Measurements from ENCODE around the gene CDKN1C.

Gene CDKN1C

GRCh38 chr11:2913776-2914175 lies 28.2 kb upstream of the CDKN1C start:
- WGBS (ENCODE audit: extremely low coverage, insufficient coverage, insufficient read length), result no CpG with 5 or more reads among the region's 9 CpGs
- Histone ChIP-seq H3K27me3 (ENCODE audit: insufficient read depth, low read length) (no peaks in the 10 kb centered on the region), H2BK5ac (ENCODE audit: low read depth, low read length, poor library complexity) (no peak overlapping the region), H2BK120ac (ENCODE audit: insufficient read depth, low read length, poor library complexity) (no peak overlapping the region), H3K79me2 (ENCODE audit: control insufficient read depth, insufficient read depth, low read length, poor library complexity) (no peaks in the 10 kb centered on the region), H3K4me1 (ENCODE audit: control insufficient read depth in 1 of 2, insufficient read depth in 2 of 2, low read length in 2 of 2) (peaks cover 14 to 18% of the 10 kb centered on the region in 2 experiments), H2AK5ac (ENCODE audit: low read length) (peak overlapping the region; percentile 13), H3K27ac (ENCODE audit: low read depth, low read length) (no peak overlapping the region), H3K4ac (ENCODE audit: low read depth, low read length) (no peak overlapping the region), H3K4me2 (ENCODE audit: low read length) (no peak overlapping the region), H3K23ac (ENCODE audit: low read length) (no peak overlapping the region), H3K14ac (ENCODE audit: low read length) (no peak overlapping the region), H3K79me1 (ENCODE audit: low read length) (peaks cover 3% of the 10 kb centered on the region), H3K36me3 (ENCODE audit: control insufficient read depth in 1 of 2, insufficient read depth in 2 of 2, low read length in 2 of 2) (no peaks in the 10 kb centered on the region), H3K9me3 (ENCODE audit: insufficient read depth, low read depth, low read length) (no peaks in the 10 kb centered on the region), H4K12ac (ENCODE audit: low read depth, low read length) (no peak overlapping the region), H4K8ac (ENCODE audit: low read depth, low read length) (no peak overlapping the region), H3K18ac (ENCODE audit: low read length) (no peak overlapping the region), H2AFZ (ENCODE audit: insufficient read depth, low read length, poor library complexity) (no peak overlapping the region), H4K91ac (ENCODE audit: low read depth, low read length) (no peak overlapping the region), H3K4me3 (ENCODE audit: low read depth, low read length) (no peak overlapping the region), H2BK12ac (ENCODE audit: low read length) (no peak overlapping the region), H3K9ac (ENCODE audit: low read length) (no peak overlapping the region)
- no peak for DNase-seq

- no peaks in the 10 kb centered on the region for H3K79me2 ChIP-seq (ENCODE audit: control insufficient read depth, insufficient read depth, low read length, poor library complexity)
- H3K4me3 ChIP-seq (ENCODE audit: low read depth, low read length), result no peak overlapping the region
- no peak overlapping the region for H3K4me2 ChIP-seq (ENCODE audit: low read length)
- no peaks in the 10 kb centered on the region for H3K9me3 ChIP-seq (ENCODE audit: insufficient read depth, low read depth, low read length)
- H3K27ac ChIP-seq (ENCODE audit: low read depth, low read length), result no peak overlapping the region
- no peak overlapping the region for H4K8ac ChIP-seq (ENCODE audit: low read depth, low read length)
- H2BK5ac ChIP-seq (ENCODE audit: low read depth, low read length, poor library complexity), result no peak overlapping the region
- H2BK120ac ChIP-seq (ENCODE audit: insufficient read depth, low read length, poor library complexity), result no peak overlapping the region
- H2AFZ ChIP-seq (ENCODE audit: insufficient read depth, low read length, poor library complexity), result no peak overlapping the region
- H3K36me3 ChIP-seq (ENCODE audit: control insufficient read depth in 1 of 2, insufficient read depth in 2 of 2, low read length in 2 of 2), result no peaks in the 10 kb centered on the region
- H2BK12ac ChIP-seq (ENCODE audit: low read length), result no peak overlapping the region
- H3K14ac ChIP-seq (ENCODE audit: low read length), result peak overlapping the region; percentile 32
- no CpG with 5 or more reads among the region's 13 CpGs for WGBS (ENCODE audit: extremely low coverage, insufficient coverage, insufficient read length)
- H3K23ac ChIP-seq (ENCODE audit: low read length), result no peak overlapping the region
- no peak overlapping the region for H4K91ac ChIP-seq (ENCODE audit: low read depth, low read length)
- peak overlapping the region; percentile 41 for H3K18ac ChIP-seq (ENCODE audit: low read length)
- H3K4me1 ChIP-seq (ENCODE audit: control insufficient read depth in 1 of 2, insufficient read depth in 2 of 2, low read length in 2 of 2), result peaks cover 14 to 18% of the 10 kb centered on the region in 2 experiments
- H3K4ac ChIP-seq (ENCODE audit: low read depth, low read length), result no peak overlapping the region
- H4K12ac ChIP-seq (ENCODE audit: low read depth, low read length), result no peak overlapping the region
- H3K27me3 ChIP-seq (ENCODE audit: insufficient read depth, low read length), result no peaks in the 10 kb centered on the region
- H3K79me1 ChIP-seq (ENCODE audit: low read length), result peaks cover 3% of the 10 kb centered on the region
- H3K9ac ChIP-seq (ENCODE audit: low read length), result no peak overlapping the region
- DNase-seq, result peak in 1 of 2 donors; percentile 56
- H2AK5ac ChIP-seq (ENCODE audit: low read length), result peak overlapping the region; percentile 7
These were observed 27.4 kb upstream of the CDKN1C start for GRCh38 chr11:2913019-2913431.

DNA sequence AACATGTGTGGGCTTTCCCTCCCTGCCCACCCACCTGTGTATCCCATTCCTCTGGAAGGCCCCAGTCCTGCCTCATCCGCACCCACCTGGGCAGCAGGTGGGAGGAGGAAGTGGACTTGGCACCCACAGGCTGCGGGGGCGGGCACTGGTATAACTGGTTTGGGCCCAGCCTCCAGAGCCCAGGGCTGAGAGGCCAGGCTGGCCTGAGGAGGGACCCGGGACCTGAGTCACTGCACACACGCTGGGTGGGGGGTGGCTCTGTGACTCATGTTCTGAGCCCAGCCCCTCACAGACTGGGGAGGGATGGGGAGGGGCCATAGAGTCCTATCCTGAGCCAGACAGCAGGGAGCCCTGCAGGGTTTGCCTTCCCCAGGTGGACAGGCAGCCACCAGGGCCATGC lies 26.9 kb upstream of the CDKN1C start:
- no peaks in the 10 kb centered on the region for H3K27me3 ChIP-seq (ENCODE audit: insufficient read depth, low read length)
- no peak overlapping the region for H4K91ac ChIP-seq (ENCODE audit: low read depth, low read length)
- peaks cover 3% of the 10 kb centered on the region for H3K79me1 ChIP-seq (ENCODE audit: low read length)
- no peak overlapping the region for H2BK12ac ChIP-seq (ENCODE audit: low read length)
- no peaks in the 10 kb centered on the region for H3K9me3 ChIP-seq (ENCODE audit: insufficient read depth, low read depth, low read length)
- no peaks in the 10 kb centered on the region for H3K36me3 ChIP-seq (ENCODE audit: control insufficient read depth in 1 of 2, insufficient read depth in 2 of 2, low read length in 2 of 2)
- no peaks in the 10 kb centered on the region for H3K79me2 ChIP-seq (ENCODE audit: control insufficient read depth, insufficient read depth, low read length, poor library complexity)
- H3K4me2 ChIP-seq (ENCODE audit: low read length), result no peak overlapping the region
- no peak overlapping the region for H2BK120ac ChIP-seq (ENCODE audit: insufficient read depth, low read length, poor library complexity)
- no CpG with 5 or more reads among the region's 5 CpGs for WGBS (ENCODE audit: extremely low coverage, insufficient coverage, insufficient read length)
- H3K27ac ChIP-seq (ENCODE audit: low read depth, low read length), result no peak overlapping the region
- H3K18ac ChIP-seq (ENCODE audit: low read length), result peak overlapping the region; percentile 41
- H3K9ac ChIP-seq (ENCODE audit: low read length), result no peak overlapping the region
- H2AK5ac ChIP-seq (ENCODE audit: low read length), result no peak overlapping the region
- DNase-seq, result peak; percentile 91 to 95
- no peak overlapping the region for H4K12ac ChIP-seq (ENCODE audit: low read depth, low read length)
- no peak overlapping the region for H3K14ac ChIP-seq (ENCODE audit: low read length)
- no peak overlapping the region for H2BK5ac ChIP-seq (ENCODE audit: low read depth, low read length, poor library complexity)
- no peak overlapping the region for H3K4me3 ChIP-seq (ENCODE audit: low read depth, low read length)
- no peak overlapping the region for H2AFZ ChIP-seq (ENCODE audit: insufficient read depth, low read length, poor library complexity)
- no peak overlapping the region for H4K8ac ChIP-seq (ENCODE audit: low read depth, low read length)
- peaks cover 14 to 18% of the 10 kb centered on the region in 2 experiments for H3K4me1 ChIP-seq (ENCODE audit: control insufficient read depth in 1 of 2, insufficient read depth in 2 of 2, low read length in 2 of 2)
- no peak overlapping the region for H3K4ac ChIP-seq (ENCODE audit: low read depth, low read length)
- H3K23ac ChIP-seq (ENCODE audit: low read length), result no peak overlapping the region

DNA sequence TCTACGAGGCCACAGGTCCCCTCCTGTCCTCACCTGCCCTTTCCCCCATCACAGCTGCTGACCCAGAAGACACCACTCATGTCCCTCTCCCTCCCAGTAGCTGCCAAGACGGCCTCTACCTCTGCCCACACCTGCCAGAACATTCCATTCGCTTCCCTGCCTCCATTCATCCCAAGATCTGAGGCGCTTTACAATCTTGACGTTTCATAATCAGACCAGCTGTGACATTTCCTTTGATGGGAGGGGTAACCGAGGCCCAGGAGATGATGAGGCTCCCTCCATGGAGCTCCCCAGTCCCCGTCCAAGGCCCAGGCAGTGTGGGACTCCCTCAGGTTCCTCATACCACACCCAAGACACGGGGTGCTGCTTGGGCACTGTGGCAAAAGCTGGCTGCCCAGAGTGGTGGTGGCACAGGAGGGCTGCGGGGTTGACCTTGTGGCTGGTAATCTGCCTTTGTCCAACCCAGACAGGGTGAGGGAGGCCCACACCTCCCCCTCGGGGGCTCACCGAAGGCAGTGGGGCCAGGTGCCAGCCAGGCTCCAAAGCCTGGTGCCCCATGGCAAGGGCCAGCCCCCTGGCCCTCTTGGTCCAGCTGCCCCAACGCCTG lies 26.3 kb upstream of the CDKN1C start:
- WGBS (ENCODE audit: extremely low coverage, insufficient coverage, insufficient read length), result no CpG with 5 or more reads among the region's 12 CpGs
- Histone ChIP-seq H3K36me3 (ENCODE audit: control insufficient read depth in 1 of 2, insufficient read depth in 2 of 2, low read length in 2 of 2) (no peaks in the 10 kb centered on the region), H4K8ac (ENCODE audit: low read depth, low read length) (no peak overlapping the region), H3K4me3 (ENCODE audit: low read depth, low read length) (no peak overlapping the region), H3K4me2 (ENCODE audit: low read length) (no peak overlapping the region), H2AK5ac (ENCODE audit: low read length) (peak overlapping the region; percentile 37), H2BK12ac (ENCODE audit: low read length) (peak overlapping the region; percentile 14), H2AFZ (ENCODE audit: insufficient read depth, low read length, poor library complexity) (no peak overlapping the region), H3K14ac (ENCODE audit: low read length) (peak overlapping the region; percentile 9), H3K9ac (ENCODE audit: low read length) (no peak overlapping the region), H3K4ac (ENCODE audit: low read depth, low read length) (no peak overlapping the region), H3K79me1 (ENCODE audit: low read length) (peaks cover 3% of the 10 kb centered on the region), H3K18ac (ENCODE audit: low read length) (no peak overlapping the region), H3K27ac (ENCODE audit: low read depth, low read length) (no peak overlapping the region), H3K4me1 (ENCODE audit: control insufficient read depth in 1 of 2, insufficient read depth in 2 of 2, low read length in 2 of 2) (peaks cover 14 to 18% of the 10 kb centered on the region in 2 experiments), H3K23ac (ENCODE audit: low read length) (no peak overlapping the region), H4K12ac (ENCODE audit: low read depth, low read length) (no peak overlapping the region), H4K91ac (ENCODE audit: low read depth, low read length) (no peak overlapping the region), H2BK5ac (ENCODE audit: low read depth, low read length, poor library complexity) (no peak overlapping the region), H3K79me2 (ENCODE audit: control insufficient read depth, insufficient read depth, low read length, poor library complexity) (no peaks in the 10 kb centered on the region), H3K9me3 (ENCODE audit: insufficient read depth, low read depth, low read length) (peaks cover 2% of the 10 kb centered on the region), H3K27me3 (ENCODE audit: insufficient read depth, low read length) (no peaks in the 10 kb centered on the region), H2BK120ac (ENCODE audit: insufficient read depth, low read length, poor library complexity) (no peak overlapping the region)
- DNase-seq, result peak; percentile 73 to 81
